ENCODE results near the gene WNT9B.
A peak's percentile ranks its signal among the peaks of the same experiment; 100 is the strongest.

Gene WNT9B

GRCh38 chr17:46859996-46860395 lies 8.6 kb downstream of the WNT9B start:
- ATAC-seq: no peak

DNA sequence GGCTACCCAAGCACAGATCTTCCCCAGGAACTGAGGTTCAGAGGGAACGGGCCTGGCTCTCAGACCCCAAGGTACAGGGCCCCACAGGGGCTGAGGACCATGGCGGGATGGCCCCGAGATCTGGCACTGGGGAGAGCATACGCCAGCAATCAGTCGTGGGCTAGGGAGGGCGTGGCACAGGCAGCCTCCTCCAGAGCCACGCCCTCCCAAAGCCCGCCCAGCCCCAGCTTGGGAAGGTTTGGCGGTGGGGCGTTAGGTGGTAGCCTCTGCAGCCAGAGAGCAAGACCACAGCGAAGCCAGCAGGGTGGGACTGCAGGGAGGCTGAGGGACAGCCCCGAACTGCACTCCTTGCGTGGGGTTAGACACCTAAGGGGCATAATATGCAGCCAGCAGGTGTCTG lies 11.6 kb downstream of the WNT9B start:
- ATAC-seq: no peak

DNA sequence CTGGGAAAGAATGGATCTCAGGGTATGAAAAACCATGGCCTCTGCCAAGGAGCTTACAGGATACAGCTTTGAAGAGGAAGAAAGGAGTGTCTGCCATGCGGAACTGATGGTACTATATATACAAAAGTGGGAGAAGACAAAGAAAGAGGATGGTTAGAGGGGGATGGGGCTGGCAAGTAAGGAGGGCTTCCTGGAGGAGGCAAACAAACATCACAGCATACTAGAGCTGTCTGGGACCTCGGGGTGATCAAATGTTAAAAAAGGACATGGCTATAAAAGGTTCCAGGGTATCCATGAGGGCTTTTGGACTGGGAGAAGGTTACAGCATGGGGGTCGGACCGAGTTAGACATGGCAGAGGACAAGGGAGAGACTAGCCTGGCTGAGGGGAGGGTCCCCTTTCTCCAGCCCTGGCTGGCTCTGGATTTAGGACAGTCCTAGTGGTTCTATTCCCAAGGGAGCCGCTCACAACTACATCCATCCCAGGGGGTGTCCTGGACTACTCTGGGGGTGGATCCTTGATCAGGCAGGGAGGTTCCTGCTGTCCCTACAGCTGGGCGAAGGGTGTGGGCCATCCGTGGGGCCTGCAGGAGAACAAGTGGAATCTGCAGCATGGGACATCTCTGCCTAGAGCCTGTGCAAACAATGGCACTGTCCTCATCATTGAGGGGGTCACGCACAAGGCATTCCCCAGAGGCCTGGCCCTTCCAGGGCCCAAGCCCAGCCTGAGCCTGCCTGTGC lies 12.2 kb downstream of the WNT9B start:
- no peak for ATAC-seq

- no peak for ATAC-seq
Measured at GRCh38 chr17:46865100-46865499, 13.7 kb downstream of the WNT9B start.

GRCh38 chr17:46866325-46866724 lies 14.9 kb downstream of the WNT9B start:
- ATAC-seq: no peak

GRCh38 chr17:46866747-46867146 lies 15.4 kb downstream of the WNT9B start:
- ATAC-seq: no peak

DNA sequence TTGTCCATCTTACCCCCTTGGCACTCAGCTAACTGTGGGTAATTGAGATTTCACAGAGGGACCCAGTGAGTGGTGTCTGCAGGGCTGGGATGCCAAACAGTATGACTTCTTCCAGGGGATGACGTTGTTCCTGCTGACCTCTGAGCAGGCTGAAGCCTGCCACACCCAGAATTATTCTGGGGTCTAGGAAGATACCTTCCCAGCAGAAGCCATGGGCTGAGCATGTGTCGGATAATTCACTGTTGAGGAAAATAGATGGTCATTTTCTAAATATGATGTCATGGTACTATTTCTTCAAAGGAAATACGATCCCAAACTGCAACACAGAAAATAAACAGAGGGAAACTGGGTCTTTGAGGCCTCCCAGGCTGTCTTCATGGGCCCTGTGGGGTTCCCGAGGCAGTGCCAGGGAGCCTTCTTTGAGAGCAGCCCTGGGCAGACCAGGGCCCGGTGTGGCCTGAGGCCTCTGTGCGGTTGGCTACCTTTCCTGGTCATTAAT lies 17.4 kb downstream of the WNT9B start:
- no peak for ATAC-seq

GRCh38 chr17:46869296-46869695 lies 17.9 kb downstream of the WNT9B start:
- ATAC-seq: no peak

DNA sequence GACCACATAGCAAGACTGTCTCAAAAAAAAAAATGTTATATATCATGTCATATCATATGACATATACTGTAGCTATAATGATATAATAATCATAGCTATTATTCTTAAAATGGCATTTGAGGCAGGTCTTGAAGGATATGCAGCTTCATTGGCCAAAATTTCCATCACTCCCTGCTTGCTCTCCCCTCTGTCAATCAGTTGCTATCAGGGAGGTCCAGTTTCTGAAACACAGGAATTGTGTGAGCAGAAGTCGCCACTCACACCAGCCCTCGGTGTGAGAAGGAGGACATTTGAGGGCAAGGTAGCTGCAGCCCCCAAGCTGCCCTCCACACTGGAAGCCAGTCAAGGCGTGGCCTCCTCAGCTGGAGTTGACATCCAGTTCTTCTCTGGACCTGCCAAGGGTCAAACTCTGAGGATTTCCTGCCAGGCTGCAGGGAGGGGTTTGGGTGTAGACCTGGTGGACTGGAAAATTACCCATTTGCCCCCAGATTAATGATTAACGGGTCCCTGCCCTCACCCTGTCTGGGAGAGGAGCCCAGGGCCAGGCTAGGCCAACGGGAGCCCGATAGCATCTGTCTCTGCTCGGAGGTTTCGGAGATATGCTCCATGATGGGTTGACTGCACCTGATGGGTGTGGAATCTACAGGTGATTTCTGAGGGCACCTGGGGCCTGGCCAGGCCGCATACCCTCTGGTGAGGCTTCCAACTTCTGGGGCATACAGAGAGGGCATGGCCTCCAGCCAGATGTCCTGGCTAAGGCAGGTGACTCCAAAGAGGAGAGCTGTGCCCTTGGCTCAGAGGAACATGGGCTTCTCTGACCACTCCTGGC lies 18.8 kb downstream of the WNT9B start:
- ATAC-seq: no peak

GRCh38 chr17:46872421-46872820 lies 21.0 kb downstream of the WNT9B start:
- ATAC-seq: no peak

DNA sequence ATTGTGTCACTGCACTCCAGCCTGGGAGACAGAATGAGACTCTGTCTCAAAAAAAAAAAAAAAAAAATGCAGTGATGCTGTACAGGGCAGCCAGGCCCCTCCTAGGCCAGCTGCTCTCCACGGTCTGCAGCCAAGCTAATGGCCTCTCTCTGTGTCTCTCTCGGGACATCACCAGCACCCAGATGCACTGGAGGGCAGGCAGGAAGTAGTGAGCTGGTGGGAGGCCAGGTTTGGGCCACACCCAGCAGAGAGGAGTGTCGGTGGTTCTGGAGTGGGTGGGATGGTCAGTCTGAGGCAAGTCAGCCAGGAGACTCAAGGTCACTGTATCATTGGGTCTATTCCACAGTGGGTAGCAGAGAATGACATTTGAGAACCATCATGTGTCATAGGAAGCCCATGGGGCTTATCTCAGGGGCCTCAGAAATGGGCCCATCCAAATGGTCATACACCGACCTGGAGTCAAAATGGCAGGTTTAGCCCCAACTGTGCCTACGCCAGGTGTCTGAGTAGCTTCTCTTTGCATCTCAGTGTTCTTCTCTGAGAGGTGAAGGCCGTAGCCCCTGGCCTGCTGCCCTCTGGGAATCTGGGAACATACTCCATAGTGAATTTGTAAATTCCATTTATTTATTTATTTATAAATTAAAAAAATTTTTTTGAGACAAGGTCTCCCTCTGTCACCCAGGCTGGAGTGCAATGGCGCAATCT lies 22.7 kb downstream of the WNT9B start:
- no peak for ATAC-seq

DNA sequence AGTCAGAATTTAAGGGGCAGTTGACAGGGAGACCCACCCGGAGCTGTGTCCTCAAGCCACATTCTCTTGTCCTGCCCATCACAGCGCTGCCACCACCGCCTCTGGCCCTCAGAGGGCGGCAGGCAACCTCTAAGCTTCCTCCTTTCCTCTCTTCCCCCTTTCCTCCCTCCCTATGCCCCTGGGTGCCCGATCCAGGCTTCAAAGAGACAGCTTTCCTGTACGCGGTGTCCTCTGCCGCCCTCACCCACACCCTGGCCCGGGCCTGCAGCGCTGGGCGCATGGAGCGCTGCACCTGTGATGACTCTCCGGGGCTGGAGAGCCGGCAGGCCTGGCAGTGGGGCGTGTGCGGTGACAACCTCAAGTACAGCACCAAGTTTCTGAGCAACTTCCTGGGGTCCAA lies 23.5 kb downstream of the WNT9B start:
- ATAC-seq: no peak

DNA sequence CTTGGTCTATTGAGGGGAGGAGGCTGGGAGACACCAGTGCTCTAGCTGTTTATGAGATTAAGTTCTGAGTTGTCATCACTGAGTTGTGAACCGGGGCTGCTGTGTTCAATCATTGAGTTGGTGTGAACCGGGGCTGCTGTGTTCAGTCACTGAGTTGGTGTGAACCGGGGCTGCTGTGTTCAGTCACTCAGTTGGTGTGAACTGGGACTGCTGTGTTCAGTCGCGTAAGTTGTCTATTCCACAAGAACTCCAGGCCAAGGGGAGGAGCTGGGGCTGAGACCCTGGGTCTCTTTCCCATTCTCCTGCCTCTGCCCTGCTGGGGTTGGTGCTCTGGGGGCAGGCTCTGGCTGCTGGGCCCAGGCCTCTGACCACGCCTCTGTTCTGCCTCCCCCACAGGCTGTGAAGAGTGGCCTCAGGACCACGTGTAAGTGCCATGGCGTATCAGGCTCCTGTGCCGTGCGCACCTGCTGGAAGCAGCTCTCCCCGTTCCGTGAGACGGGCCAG lies 24.5 kb downstream of the WNT9B start:
- no peak for ATAC-seq

GRCh38 chr17:46876353-46876887 lies 25.0 kb downstream of the WNT9B start:
- ATAC-seq: peak in 1 of 2 donors; percentile 13

DNA sequence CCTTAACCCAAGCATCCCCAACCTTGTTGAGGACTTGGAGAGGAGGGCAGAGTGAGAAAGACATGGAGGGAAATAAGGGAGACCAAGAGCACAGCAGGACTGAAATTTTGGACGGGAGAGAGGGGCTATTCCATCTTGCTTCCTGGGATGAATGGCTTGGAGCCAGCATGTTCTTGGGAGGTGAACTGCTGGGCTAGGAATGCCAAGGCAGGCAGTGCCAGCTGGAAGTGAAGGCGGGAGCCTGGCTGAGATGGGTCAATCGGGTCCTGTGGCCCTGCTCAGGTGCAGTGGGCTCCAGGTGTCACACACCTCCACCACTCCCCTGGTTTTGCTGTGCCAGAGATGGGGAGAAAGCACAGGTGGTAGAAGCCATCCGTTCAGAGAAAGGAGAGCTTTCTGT lies 25.5 kb downstream of the WNT9B start:
- no peak for ATAC-seq

GRCh38 chr17:46877466-46877865 lies 26.1 kb downstream of the WNT9B start:
- no peak for ATAC-seq

DNA sequence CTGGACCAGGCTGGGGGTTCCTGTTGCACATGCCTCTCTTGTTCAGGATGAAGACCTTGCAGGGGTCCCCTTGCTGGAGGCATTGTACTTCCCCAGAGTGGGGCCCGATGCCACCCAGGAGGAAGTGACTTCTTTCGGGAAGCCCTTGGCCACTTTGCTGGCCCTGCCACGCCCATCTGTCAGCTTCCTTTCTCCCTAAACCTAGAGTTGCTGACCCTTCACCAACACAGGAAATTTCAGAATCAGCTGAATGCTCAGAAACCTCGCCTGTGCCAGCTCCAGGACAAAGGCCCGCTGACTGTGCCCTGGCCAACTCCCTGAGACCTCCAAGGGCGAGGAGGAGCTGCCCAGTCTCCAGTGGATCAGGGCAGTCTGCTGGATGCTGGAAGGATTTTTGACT lies 26.7 kb downstream of the WNT9B start:
- no peak for ATAC-seq

- ATAC-seq: no peak
Measured at GRCh38 chr17:46879101-46879500, 27.7 kb downstream of the WNT9B start.

DNA sequence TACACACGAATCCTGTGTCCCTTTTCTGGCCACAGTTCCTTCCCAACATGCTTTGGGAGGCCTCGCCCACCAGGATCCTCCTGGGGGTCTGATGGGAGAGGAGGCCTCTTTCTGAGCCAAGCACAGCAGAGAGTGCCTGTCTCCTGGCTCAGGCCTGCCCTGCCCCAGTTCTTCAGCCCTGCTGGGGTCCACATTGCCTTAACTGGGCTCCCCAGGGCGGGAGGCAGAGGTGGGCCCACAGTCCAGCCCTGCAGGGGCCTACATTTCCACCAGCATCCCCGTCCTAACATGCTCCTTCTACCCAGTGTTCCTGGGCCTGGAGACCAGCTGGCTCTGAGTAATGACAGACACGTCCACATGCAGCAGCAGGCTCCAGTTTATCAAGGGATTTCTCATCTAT lies 29.6 kb downstream of the WNT9B start:
- no peak for ATAC-seq

DNA sequence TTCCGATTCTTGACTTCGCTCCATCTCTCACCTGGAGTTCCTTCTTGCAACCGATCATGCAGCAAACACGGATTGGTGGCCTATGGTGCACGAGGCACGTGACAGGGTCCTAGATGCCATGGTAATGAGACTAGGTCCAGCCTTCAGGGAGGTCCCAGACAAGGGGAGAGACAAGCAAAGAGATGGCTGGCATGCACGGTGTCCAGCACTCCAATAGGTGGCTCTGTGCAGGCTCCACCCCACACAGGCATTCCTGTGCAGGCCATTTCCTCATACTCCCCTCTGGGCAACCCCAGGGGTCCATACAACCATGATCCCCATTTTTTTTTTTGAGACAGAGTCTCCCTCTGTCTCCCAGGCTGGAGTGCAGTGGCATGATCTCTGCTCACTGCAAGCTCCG lies 31.3 kb downstream of the WNT9B start:
- no peak for ATAC-seq

GRCh38 chr17:46883871-46884520 lies 32.6 kb downstream of the WNT9B start:
- no peak for ATAC-seq

GRCh38 chr17:46884552-46884951 lies 33.2 kb downstream of the WNT9B start:
- no peak for ATAC-seq
